Cerebellar nuclear complex (tissue), 1 donor: ENCODE results near the gene FHIT.

Source experiments
- DNase-seq, 2 experiments: peaks; one replicate each; lab custom pipeline; 2025; lab: John Stamatoyannopoulos, UW

The FHIT gene

GRCh38 chr3:60102154-60102553 lies 1149.1 kb downstream of the FHIT start:
- no peak for DNase-seq

GRCh38 chr3:60101621-60102020 lies 1149.6 kb downstream of the FHIT start:
- DNase-seq, result no peak

- no peak for DNase-seq
These were observed 1154.8 kb downstream of the FHIT start for GRCh38 chr3:60096403-60096802.

GRCh38 chr3:60095930-60096329 lies 1155.3 kb downstream of the FHIT start:
- DNase-seq, result no peak

- no peak for DNase-seq
These were observed 1155.7 kb downstream of the FHIT start for GRCh38 chr3:60095516-60095915.

GRCh38 chr3:60094392-60094947 lies 1156.8 kb downstream of the FHIT start:
- DNase-seq, result no peak

GRCh38 chr3:60090548-60090947 lies 1160.7 kb downstream of the FHIT start:
- no peak for DNase-seq

GRCh38 chr3:60086811-60087210 lies 1164.4 kb downstream of the FHIT start:
- DNase-seq, result no peak

- DNase-seq, result no peak
These were observed 1165.6 kb downstream of the FHIT start for GRCh38 chr3:60085649-60086048.

GRCh38 chr3:60081381-60082095 lies 1169.7 kb downstream of the FHIT start:
- no peak for DNase-seq

- no peak for DNase-seq
These were observed 1170.6 kb downstream of the FHIT start for GRCh38 chr3:60080648-60081047.

- DNase-seq, result no peak
These were observed 1172.2 kb downstream of the FHIT start for GRCh38 chr3:60079076-60079475.

GRCh38 chr3:60076331-60076730 lies 1174.9 kb downstream of the FHIT start:
- DNase-seq, result no peak

GRCh38 chr3:60073942-60074341 lies 1177.3 kb downstream of the FHIT start:
- DNase-seq, result no peak

GRCh38 chr3:60073228-60073627 lies 1178.0 kb downstream of the FHIT start:
- DNase-seq, result no peak

GRCh38 chr3:60070366-60070765 lies 1180.9 kb downstream of the FHIT start:
- DNase-seq, result no peak

- no peak for DNase-seq
These were observed 1185.9 kb downstream of the FHIT start for GRCh38 chr3:60065227-60065868.

- DNase-seq, result no peak
These were observed 1186.8 kb downstream of the FHIT start for GRCh38 chr3:60064210-60065178.

- no peak for DNase-seq
These were observed 1194.8 kb downstream of the FHIT start for GRCh38 chr3:60056404-60056803.

- DNase-seq, result no peak
These were observed 1195.5 kb downstream of the FHIT start for GRCh38 chr3:60055765-60056164.

- DNase-seq, result no peak
These were observed 1197.6 kb downstream of the FHIT start for GRCh38 chr3:60053526-60054265.

GRCh38 chr3:60048447-60048848 lies 1202.8 kb downstream of the FHIT start:
- no peak for DNase-seq
